Mesodermal cell (in vitro differentiated cells): ENCODE measurements around the gene C19orf85. TPM values are rescaled to one million over a fixed set of nuclear protein-coding genes. Genes with fewer than 3 reads are reported as not detected.

ENCODE experiments used
- H3K27ac ChIP-seq: 2 replicates; pipeline ENCODE4 v1.7.0; 2013; ENCODE audit warnings: mild to moderate bottlenecking, low read depth, low read length, moderate library complexity; ENCODE audit not compliant: severe bottlenecking
- H3K36me3 ChIP-seq: 2 replicates; pipeline ENCODE4 v1.7.1; 2013; ENCODE audit warnings: mild to moderate bottlenecking, low read length, moderate library complexity; ENCODE audit not compliant: control insufficient read depth, insufficient read depth
- H3K4me1 ChIP-seq: one replicate; pipeline ENCODE4 v1.7.1; 2013; ENCODE audit warnings: mild to moderate bottlenecking, low read length; ENCODE audit not compliant: insufficient read depth, control insufficient read depth, poor library complexity, severe bottlenecking
- H3K4me3 ChIP-seq: 2 replicates; pipeline ENCODE4 v1.7.0; 2013; ENCODE audit warnings: low read length, control low read depth, mild to moderate bottlenecking; ENCODE audit not compliant: insufficient read depth, poor library complexity, severe bottlenecking; ENCODE audit errors: extremely low read depth
- H3K9me3 ChIP-seq: 2 replicates; pipeline ENCODE4 v1.7.1; 2013; ENCODE audit warnings: mild to moderate bottlenecking, low read length, moderate library complexity; ENCODE audit not compliant: control insufficient read depth
- WGBS, 2 experiments: methylation state at CpG; one replicate each; pipeline ENCODE4 v1.1.5; 2013; ENCODE audit warnings: missing lambda C conversion rate in 2 of 2; ENCODE audit not compliant: insufficient coverage in 2 of 2; 5-methylcytosine and 5-hydroxymethylcytosine counted together
- polyA plus RNA-seq, 2 experiments: library from polyadenylated mRNA; stranded (reverse); fragments of 50-300 nt; gene quantifications; one replicate each; pipeline ENCODE4 v1.2.3, GENCODE V29; 2013

Gene C19orf85
- not detected for polyA plus RNA-seq (2013, experiment 1 of 2)
- polyA plus RNA-seq (2013, experiment 2 of 2) = not detected

DNA sequence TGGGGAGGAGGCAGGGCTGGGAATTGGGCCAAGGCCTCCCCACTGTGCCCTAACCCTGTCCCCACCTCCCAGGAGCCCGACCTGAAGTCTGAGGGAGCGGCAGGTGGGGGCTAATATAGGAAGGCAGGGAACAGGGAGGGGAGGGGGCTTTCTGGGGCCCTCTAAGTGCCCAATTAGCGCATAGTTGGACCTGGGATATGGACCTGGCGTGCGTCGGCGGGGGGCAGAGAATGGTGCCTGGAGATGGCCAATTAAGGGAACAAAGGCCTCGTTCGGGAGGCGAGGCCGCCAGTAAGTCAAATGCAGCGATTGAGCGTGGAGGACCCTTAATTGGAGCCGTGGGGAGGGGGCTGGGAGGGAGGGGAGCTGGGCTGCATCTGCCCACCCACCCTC is at the start of gene C19orf85:
C19orf85 (minus strand) TSS at position 90 of the 393 bp plus-strand sequence. CDS start 197 bp downstream, outside the sequence.
- peaks cover 2% of the 10 kb centered on the region for H3K4me1 ChIP-seq
- WGBS, 2 experiments = 27 to 32% methylated on average over 10 to 11 of the region's 14 CpGs
- H3K4me3 ChIP-seq = no peak within 1 kb of the TSS
- no peaks in the 10 kb centered on the region for H3K9me3 ChIP-seq
- H3K27ac ChIP-seq = no peak within 1 kb of the TSS
- no peaks in the 10 kb centered on the region for H3K36me3 ChIP-seq

DNA sequence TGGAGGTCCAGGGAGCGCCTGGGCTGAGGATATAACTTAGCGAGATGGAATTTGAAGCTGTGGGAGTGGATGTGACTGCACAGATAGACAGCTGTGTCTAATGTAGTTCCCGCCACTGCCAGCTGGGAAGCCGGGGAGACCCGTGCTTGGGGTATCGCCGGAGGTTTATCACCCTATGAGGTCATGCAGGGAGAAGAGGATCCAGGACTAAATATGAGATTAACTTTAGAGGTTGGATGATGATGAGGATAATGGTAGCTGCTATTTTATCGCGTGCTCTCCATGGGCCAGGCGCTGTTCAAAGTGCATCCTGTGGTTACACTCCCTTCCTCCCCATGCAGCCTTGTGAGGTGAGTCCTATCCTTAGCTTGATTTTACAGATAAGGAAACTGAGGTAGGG is 43.6 kb upstream of the C19orf85 start:
- Histone ChIP-seq H3K4me3 (no peak overlapping the region), H3K27ac (no peak overlapping the region), H3K4me1 (no peaks in the 10 kb centered on the region), H3K36me3 (no peaks in the 10 kb centered on the region), H3K9me3 (no peaks in the 10 kb centered on the region)
- 67 to 82% methylated on average over 3 to 9 of the region's 10 CpGs for WGBS, 2 experiments

DNA sequence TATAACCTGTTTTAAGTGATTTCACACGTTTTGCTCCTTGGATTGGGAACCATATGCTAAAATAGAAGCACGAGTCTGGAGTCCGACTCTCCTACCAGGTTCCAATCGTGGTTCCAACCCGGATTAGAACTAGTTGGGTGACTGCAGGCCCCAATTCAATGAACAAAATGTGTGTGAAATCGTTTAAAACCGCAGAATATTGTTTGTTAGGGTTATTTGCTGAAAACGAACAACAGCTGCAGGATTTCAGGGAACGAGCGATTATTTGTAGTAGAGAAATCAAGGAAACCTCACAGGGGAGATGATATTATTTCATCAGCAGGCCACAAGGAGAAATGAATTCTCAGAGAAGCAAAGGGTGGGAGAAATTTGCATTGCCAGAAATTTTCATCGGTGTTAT is 40.4 kb upstream of the C19orf85 start:
- no peaks in the 10 kb centered on the region for H3K9me3 ChIP-seq
- WGBS, 2 experiments = 85 to 89% methylated on average over 11 of the region's 11 CpGs
- H3K27ac ChIP-seq = no peak overlapping the region
- no peaks in the 10 kb centered on the region for H3K4me1 ChIP-seq
- no peak overlapping the region for H3K4me3 ChIP-seq
- peaks cover 4% of the 10 kb centered on the region for H3K36me3 ChIP-seq

DNA sequence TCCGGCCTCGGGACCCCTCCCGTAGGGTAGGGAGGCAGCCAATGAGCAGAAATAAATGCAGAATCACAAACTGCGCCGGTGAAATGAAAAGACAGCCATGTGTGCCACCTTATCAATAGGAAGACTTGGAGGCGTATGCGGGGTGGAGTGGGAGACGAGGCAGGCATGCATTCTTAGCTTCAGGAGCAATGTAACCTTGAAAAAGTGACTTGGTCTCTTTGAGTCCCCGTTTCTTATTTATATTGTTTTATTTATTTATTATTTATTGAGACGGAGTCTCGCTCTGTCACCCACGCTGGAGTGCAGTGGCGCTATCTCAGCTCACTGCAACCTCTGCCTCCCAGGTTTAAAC is 39.7 kb upstream of the C19orf85 start:
- peak overlapping the region; percentile 31 for H3K4me3 ChIP-seq
- peaks cover 5% of the 10 kb centered on the region for H3K36me3 ChIP-seq
- no peak overlapping the region for H3K27ac ChIP-seq
- no peaks in the 10 kb centered on the region for H3K9me3 ChIP-seq
- WGBS, 2 experiments = 33 to 35% methylated on average over 9 to 10 of the region's 13 CpGs
- H3K4me1 ChIP-seq = no peaks in the 10 kb centered on the region

DNA sequence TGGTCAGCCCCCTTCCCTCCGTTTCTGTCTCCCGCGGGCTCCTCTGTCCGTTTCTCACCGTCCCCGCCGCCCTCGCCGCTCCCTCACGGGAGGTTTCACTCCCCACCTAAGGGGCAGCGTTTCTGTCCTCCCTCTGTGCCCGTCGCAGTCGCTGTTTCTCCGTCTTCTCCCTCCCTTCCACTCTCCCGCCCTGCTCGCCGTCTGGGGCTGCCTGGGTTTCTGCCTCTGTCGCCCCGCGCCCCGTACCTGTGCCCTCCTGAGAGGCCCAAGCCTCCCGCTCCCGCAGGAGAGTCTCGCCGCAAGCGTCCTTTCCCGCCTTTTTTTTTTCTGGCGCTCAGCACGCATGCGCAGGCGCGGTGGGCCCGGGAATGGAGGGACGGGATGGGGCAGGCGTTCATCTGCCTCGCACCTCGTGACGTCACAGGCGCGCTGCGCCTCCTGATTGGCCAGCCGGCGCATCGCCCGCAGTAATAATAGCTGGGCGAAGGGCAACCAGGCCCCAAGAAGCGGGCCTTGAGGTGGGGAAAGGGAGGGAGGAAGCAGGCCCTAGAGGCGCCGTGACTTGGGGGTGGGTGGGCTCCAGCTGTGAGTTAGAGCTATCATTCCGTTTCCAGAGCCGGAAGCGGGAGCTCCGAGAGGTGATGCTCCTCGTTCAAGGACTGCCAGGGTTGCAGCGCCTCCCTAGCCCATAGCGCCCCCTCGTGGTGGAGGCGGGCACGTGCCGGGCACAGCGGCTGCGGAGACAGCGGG is 39.1 kb upstream of the C19orf85 start:
- Histone ChIP-seq H3K4me3 (peak overlapping the region; percentile 31), H3K27ac (no peak overlapping the region), H3K36me3 (peaks cover 5% of the 10 kb centered on the region), H3K4me1 (no peaks in the 10 kb centered on the region), H3K9me3 (no peaks in the 10 kb centered on the region)
- 33 to 35% methylated on average over 46 to 59 of the region's 64 CpGs for WGBS, 2 experiments

DNA sequence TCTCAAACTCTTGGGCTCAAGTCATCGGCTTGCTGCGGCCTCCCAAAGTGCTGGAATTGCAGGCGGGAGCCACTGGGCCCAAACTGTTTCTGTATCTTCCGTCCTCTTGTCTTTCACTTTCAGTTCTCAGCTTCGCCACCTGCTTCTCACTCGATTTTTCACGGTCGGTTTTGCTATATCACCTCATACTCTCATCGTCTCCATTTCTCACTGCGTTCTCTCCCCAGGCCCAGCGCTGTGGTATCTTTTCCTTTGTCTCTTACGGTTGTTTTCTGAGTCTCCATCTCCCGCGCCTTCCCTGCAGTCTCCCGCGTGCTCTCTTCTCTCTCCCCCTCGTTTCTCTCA is 38.6 kb upstream of the C19orf85 start:
- Histone ChIP-seq H3K4me1 (no peaks in the 10 kb centered on the region), H3K9me3 (no peaks in the 10 kb centered on the region), H3K4me3 (no peak overlapping the region), H3K27ac (no peak overlapping the region), H3K36me3 (peaks cover 5% of the 10 kb centered on the region)
- WGBS, 2 experiments = 95 to 96% methylated on average over 16 to 17 of the region's 17 CpGs

DNA sequence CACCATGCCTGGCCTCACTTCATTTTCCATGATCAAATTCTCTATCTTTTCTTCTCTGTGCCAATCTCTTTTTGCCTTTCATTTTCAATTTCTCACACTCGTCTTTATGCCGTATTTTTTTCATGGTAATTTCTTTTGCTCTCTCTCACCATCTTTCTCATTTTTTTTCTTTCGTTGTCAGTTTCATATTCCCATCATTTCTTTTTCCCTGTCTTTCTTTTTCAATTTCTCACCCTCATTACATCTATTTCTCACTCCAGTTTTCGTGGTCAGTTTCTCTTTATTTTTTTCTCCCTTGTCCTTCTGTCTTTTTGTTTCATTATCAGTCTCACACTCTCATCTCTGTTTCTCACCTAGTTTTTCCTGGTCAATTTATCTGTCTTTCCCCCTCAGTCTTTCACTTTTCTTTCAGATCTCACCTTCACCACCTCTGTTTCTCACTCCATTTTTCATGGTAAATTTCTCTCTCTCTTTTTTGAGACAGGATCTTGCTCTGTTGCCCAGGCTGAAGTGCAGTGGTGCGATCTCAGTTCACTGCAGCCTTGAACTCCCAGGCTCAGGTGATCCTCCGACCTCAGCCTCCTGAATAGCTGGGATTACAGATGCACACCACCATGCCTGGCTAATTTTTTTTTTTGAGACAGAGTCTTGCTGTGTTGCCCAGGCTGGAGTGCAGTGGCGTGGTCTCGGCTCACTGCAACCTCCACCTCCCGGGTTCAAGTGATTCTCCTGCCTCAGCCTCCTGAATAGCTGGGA is 37.8 kb upstream of the C19orf85 start:
- no peak overlapping the region for H3K4me3 ChIP-seq
- 92 to 93% methylated on average over 5 to 6 of the region's 9 CpGs for WGBS, 2 experiments

DNA sequence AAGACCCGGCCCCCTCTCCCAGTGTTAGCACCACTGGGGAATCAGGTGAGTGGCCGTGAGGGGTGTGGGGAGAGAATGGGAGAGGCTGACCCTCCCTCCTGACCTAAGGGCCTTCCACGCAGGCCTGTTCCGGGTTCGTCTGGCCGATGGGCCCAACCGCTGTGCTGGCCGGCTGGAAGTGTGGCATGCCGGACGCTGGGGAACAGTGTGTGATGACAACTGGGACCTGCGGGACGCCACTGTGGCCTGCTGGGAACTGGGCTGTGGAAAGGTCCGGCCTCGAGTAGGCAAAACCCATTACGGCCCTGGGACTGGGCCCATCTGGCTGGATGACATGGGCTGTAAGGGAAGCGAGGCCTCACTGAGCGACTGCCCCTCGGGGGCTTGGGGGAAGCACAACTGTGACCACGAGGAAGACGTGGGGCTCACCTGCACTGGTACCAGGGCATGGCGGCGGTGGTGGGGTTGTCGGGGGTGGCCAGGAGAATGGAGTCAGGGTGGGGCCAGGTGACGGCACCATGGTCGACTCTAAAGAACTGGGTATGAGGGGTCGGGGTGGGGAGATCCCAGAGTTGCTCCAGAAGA is 35.9 kb upstream of the C19orf85 start:
- H3K27ac ChIP-seq = no peak overlapping the region
- 92 to 96% methylated on average over 19 to 25 of the region's 26 CpGs for WGBS, 2 experiments
- no peaks in the 10 kb centered on the region for H3K9me3 ChIP-seq
- H3K36me3 ChIP-seq = peaks cover 5% of the 10 kb centered on the region
- no peaks in the 10 kb centered on the region for H3K4me1 ChIP-seq
- H3K4me3 ChIP-seq = no peak overlapping the region

More for the DNA sequence above, 37.8 kb upstream of the C19orf85 start:
- Histone ChIP-seq H3K4me1 (no peaks in the 10 kb centered on the region), H3K9me3 (no peaks in the 10 kb centered on the region), H3K27ac (no peak overlapping the region), H3K36me3 (peaks cover 5% of the 10 kb centered on the region)

DNA sequence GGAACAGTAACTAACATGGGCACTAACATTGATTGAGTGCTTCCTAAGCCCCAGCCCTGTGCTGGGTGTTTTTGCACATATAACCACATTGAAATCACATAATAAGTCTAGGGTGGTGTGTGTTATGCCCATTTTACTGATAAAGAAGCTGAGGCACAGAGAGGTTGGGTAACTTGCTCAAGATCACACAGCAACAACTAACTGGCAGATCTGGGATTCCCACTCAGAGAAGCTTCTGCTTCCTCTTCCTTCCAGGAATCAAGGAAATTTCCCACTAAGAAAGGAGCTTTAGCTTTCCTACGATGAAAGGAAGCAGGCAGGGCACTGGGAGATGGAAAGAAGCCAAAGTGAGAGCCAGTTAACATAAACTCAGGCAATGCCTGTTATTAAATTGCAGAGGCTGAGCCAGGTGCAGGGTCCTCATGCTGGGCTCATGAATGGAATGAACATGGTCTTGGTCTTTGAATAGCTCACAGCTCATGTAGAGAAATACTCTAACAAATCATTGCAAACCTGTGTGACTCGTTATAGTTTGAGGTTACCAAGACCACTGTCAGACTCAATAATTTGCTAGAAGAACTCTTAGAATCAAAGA is 33.8 kb upstream of the C19orf85 start:
- 78 to 88% methylated on average over 1 to 2 of the region's 2 CpGs for WGBS, 2 experiments
- H3K4me3 ChIP-seq = no peak overlapping the region
- H3K27ac ChIP-seq = no peak overlapping the region
- H3K4me1 ChIP-seq = no peaks in the 10 kb centered on the region
- peaks cover 5% of the 10 kb centered on the region for H3K36me3 ChIP-seq
- H3K9me3 ChIP-seq = no peaks in the 10 kb centered on the region

DNA sequence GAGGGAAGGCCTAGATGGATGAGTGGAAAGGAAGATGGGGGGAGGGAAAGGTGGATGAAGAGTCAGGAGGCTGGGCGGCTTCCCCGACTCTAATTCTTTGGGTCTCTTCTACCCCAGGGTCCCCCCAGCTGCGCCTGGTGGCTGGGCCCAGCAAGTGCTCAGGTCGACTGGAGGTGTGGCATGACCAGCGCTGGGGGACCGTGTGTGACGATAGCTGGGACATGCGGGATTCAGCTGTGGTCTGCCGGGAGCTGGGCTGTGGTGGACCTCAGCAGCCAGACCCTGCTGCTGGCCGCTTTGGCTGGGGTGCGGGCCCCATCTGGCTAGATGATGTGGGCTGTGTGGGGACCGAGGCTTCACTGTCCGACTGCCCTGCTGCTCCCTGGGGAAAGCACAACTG is 33.2 kb upstream of the C19orf85 start:
- WGBS, 2 experiments = 90 to 93% methylated on average over 11 to 12 of the region's 13 CpGs
- Histone ChIP-seq H3K9me3 (no peaks in the 10 kb centered on the region), H3K4me1 (no peaks in the 10 kb centered on the region), H3K36me3 (peaks cover 5% of the 10 kb centered on the region), H3K4me3 (no peak overlapping the region), H3K27ac (no peak overlapping the region)
